ENCODE results near the gene PLK2.

- TF ChIP-seq, protein P1, sequence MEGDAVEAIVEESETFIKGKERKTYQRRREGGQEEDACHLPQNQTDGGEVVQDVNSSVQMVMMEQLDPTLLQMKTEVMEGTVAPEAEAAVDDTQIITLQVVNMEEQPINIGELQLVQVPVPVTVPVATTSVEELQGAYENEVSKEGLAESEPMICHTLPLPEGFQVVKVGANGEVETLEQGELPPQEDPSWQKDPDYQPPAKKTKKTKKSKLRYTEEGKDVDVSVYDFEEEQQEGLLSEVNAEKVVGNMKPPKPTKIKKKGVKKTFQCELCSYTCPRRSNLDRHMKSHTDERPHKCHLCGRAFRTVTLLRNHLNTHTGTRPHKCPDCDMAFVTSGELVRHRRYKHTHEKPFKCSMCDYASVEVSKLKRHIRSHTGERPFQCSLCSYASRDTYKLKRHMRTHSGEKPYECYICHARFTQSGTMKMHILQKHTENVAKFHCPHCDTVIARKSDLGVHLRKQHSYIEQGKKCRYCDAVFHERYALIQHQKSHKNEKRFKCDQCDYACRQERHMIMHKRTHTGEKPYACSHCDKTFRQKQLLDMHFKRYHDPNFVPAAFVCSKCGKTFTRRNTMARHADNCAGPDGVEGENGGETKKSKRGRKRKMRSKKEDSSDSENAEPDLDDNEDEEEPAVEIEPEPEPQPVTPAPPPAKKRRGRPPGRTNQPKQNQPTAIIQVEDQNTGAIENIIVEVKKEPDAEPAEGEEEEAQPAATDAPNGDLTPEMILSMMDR (IDR thresholded peaks at IDR 0.05 in 8 of 11, conservative IDR thresholded peaks at IDR 0.05 in 3 of 11): no peak
- TF ChIP-seq POLR2A (IDR thresholded peaks at IDR 0.05): no peak
Observed at GRCh38 chr5:58406394-58406793, 53.5 kb downstream of the PLK2 start.

All from spleen (tissue), 7 donors.